Kidney epithelial cell (primary cell): Measurements from ENCODE around the gene LCA5L. TPM values are rescaled to one million over a fixed set of nuclear protein-coding genes. Genes with fewer than 3 reads are reported as not detected.

ENCODE experiments used
- DNase-seq: peaks from one replicate; pipeline ENCODE4 v3.0.0-alpha.2; 2010; ENCODE audit warnings: low read depth
- H3K27me3 ChIP-seq: 2 replicates; pipeline ENCODE4 v1.6.0; 2011; ENCODE audit warnings: low read length; ENCODE audit not compliant: control insufficient read depth, insufficient read depth
- H3K36me3 ChIP-seq: 2 replicates; pipeline ENCODE4 v1.5.1; 2011; ENCODE audit warnings: low read length; ENCODE audit not compliant: control insufficient read depth, insufficient read depth
- H3K4me3 ChIP-seq: 2 replicates; pipeline ENCODE4 v1.5.1; 2011; ENCODE audit warnings: low read depth, mild to moderate bottlenecking, control low read depth, low read length
- CTCF ChIP-seq: IDR thresholded peaks from 2 replicates; pipeline ENCODE4 v1.5.1; 2011; ENCODE audit warnings: mild to moderate bottlenecking, moderate library complexity, low read length, control low read depth, inconsistent platforms; ENCODE audit not compliant: insufficient read depth, poor library complexity, severe bottlenecking
- total RNA-seq: library from RNA; depleted of rRNA; stranded (reverse); fragments of >200 nt; gene quantifications from 2 replicates; pipeline ENCODE4 v1.2.3, GENCODE V29; 2015

Gene LCA5L
- total RNA-seq, 1 donor from 2014 or later: 2.0 TPM

DNA sequence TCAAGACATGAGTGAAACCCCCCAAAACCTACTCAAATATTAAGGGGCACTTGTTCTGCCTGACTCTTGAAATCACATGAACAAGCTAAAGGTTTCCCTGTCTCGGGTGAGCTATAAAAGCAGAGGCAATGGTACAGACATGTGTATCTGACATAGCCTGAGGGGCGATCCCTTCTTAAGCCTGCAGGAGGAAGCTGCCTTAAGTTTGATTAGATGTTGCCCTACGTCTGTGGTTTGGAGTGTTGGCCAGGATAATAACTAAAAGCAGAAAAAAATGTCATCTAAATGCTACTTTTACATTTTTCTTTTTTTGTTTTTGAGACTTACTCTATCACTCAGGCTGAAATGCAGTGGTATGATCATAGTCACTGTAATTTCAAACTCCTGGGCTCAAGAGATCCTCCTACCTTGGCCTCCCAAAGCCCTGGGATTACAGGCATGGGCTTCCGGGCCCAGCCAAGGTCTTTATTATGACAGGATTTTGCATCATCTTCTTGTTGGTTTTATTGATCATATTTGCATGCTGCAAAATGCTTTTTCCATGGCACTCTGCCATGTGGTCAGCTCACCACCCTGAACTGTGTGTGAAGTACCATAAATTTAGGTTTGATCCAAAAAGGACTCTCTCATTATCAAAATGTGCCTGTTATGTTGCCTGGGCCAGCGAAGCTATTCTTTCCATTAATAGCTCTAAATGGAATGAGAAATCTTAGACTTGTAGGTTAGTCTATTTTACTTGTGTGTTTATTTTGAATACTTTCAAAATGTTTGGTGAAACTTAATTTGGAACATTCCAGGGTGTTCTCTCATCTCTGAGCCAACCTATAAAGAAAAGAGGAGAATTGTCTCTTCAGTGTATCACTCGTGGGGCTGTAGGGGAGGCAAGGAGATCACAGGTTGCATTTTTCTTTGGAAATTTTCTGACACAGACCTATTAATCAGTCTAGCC, 81.7 kb downstream of the LCA5L start:
- Histone ChIP-seq H3K36me3 (no peaks in the 10 kb centered on the region), H3K27me3 (no peaks in the 10 kb centered on the region), H3K4me3 (no peak overlapping the region)
- TF ChIP-seq CTCF: no peak
- no peak for DNase-seq

DNA sequence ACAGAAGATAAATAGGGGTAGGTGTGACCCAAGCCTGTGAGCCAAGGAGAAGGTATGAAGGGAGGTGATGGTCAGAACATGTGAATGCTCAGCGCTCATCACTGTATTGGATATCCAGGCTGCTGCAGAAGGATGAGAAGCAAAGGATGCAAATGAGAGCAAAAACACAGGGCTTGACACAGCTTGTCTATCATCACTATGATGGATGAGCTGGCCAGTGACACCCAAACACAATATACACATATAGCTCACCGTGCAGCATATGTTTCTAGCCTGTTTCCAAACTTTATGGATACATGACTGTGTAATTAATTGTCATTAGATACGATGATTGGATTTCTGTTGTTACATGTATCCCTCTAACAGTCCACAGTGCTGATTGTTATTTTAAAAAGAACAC, 82.8 kb downstream of the LCA5L start:
- TF ChIP-seq CTCF: no peak
- Histone ChIP-seq H3K27me3 (no peaks in the 10 kb centered on the region), H3K36me3 (no peaks in the 10 kb centered on the region), H3K4me3 (no peak overlapping the region)
- DNase-seq: no peak

DNA sequence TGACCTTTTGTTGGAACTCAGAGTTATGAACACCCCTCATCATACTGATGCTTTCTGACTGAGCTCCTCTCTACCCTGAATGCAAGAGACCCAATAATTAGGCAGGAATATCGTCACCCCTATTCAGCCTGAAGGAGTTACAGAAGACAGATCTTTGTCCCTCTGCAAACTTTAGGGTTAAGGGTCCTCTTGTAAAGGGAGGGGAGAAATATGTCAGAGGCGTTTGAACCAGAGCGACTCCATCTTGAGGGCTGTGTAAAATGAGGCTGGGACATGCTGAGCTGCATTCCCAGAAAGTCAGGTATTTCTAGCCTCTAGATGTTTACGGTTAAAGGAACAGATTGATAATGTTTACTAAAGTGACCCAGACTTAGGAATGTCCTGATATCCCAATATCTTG, 86.2 kb downstream of the LCA5L start:
- DNase-seq: no peak
- no peaks in the 10 kb centered on the region for H3K27me3 ChIP-seq
- TF ChIP-seq CTCF: no peak
- H3K36me3 ChIP-seq: no peaks in the 10 kb centered on the region
- H3K4me3 ChIP-seq: no peak overlapping the region

Other genes with a start within 250 kb of the LCA5L start
- 20.3 and 26.3 TPM in 2 replicates for gene BRWD1, start 132.1 kb downstream of the LCA5L start, total RNA-seq
- 330 and 352 TPM in 2 replicates for gene HMGN1, start 96.7 kb downstream of the LCA5L start, total RNA-seq
- gene SH3BGR, start 6.2 kb upstream of the LCA5L start, total RNA-seq: 6.3 and 6.9 TPM in 2 replicates
- 4.3 and 5.8 TPM in 2 replicates for gene B3GALT5, start 167.2 kb upstream of the LCA5L start, total RNA-seq